Ascending aorta (tissue), 2 donors: ENCODE measurements around the gene ZNF839. TPM values are rescaled to one million over a fixed set of nuclear protein-coding genes. Genes with fewer than 3 reads are reported as not detected.

ENCODE experiments used
- DNase-seq, 2 donors: peaks; one replicate each; pipeline ENCODE4 v3.0.0-alpha.2; 2019; ENCODE audit warnings: low spot score in 2 of 2
- H3K27ac ChIP-seq, 2 donors: fragments of 200-600 bp; sonication (generic); one replicate each; pipeline ENCODE4 v1.5.1; 2016 to 2017; ENCODE audit warnings: mild to moderate bottlenecking in 1 of 2
- H3K27me3 ChIP-seq: fragments of 200-600 bp; sonication (generic); one replicate; pipeline ENCODE4 v1.5.1; 2017
- H3K36me3 ChIP-seq, 2 donors: fragments of 200-600 bp; sonication (generic); one replicate each; pipeline ENCODE4 v1.5.1; 2016
- H3K4me1 ChIP-seq, 2 donors: fragments of 200-600 bp; sonication (generic); one replicate each; pipeline ENCODE4 v1.5.1; 2016 to 2017; ENCODE audit warnings: mild to moderate bottlenecking in 1 of 2
- H3K4me3 ChIP-seq, 2 donors: fragments of 200-600 bp; sonication (generic); one replicate each; pipeline ENCODE4 v1.5.1; 2016 to 2017; ENCODE audit warnings: mild to moderate bottlenecking in 1 of 2
- H3K9me3 ChIP-seq, 2 donors: fragments of 200-600 bp; sonication (generic); one replicate each; pipeline ENCODE4 v1.5.1; 2016
- CTCF ChIP-seq, 3 experiments: fragments of 200-600 bp in 2 of 3; fragments of 450-650 bp in 1 of 3; sonication (generic) in 2 of 3; IDR thresholded peaks; one replicate each; pipeline ENCODE4 v1.5.1; 2016 to 2019; ENCODE audit warnings: antibody characterized with exemption in 3 of 3, mild to moderate bottlenecking in 1 of 3, moderate library complexity in 1 of 3
- intact Hi-C: fragments of 100-400 bp; cut with DNase I; formaldehyde crosslinking; loops from one replicate; pipeline ENCODE4 v1.15.1; 2023
- total RNA-seq: library from RNA; depleted of rRNA; stranded (reverse); fragments of >200 nt; gene quantifications from one replicate; pipeline ENCODE4 v1.1.0, GENCODE V29; 2016

Gene ZNF839
- total RNA-seq, 1 donor from 2014 or later: 11.0 TPM

GRCh38 chr14:102362545-102363181 is 43.1 kb downstream of the ZNF839 start, which contains the start of the genes CINP and TECPR2:
CINP (minus strand) TSS chr14:102362890; CDS start chr14:102362851, 39 bp downstream.
TECPR2 (plus strand) TSS chr14:102362941; CDS start chr14:102376722, 13,781 bp downstream.
- Histone ChIP-seq H3K36me3 (peaks cover 11 to 13% of the 10 kb centered on the region in 2 donors), H3K4me1 (peaks cover 0 to 16% of the 10 kb centered on the region in 2 donors), H3K4me3 (peak within 1 kb of the TSS; percentile 86 to 93), H3K27ac (peak within 1 kb of the TSS; percentile 91 to 95), H3K27me3 (no peaks in the 10 kb centered on the region), H3K9me3 (no peaks in the 10 kb centered on the region)
- peak; percentile 90 to 99 for DNase-seq
- intact Hi-C loops: loop anchor here (1.0 to 5.0 kb wide), 5 partner anchors 43 to 602 kb away; partner anchors contain the start of genes PPP2R5C, RCOR1 and ZNF839
- TF ChIP-seq CTCF (IDR thresholded peaks at IDR 0.05): no peak

DNA sequence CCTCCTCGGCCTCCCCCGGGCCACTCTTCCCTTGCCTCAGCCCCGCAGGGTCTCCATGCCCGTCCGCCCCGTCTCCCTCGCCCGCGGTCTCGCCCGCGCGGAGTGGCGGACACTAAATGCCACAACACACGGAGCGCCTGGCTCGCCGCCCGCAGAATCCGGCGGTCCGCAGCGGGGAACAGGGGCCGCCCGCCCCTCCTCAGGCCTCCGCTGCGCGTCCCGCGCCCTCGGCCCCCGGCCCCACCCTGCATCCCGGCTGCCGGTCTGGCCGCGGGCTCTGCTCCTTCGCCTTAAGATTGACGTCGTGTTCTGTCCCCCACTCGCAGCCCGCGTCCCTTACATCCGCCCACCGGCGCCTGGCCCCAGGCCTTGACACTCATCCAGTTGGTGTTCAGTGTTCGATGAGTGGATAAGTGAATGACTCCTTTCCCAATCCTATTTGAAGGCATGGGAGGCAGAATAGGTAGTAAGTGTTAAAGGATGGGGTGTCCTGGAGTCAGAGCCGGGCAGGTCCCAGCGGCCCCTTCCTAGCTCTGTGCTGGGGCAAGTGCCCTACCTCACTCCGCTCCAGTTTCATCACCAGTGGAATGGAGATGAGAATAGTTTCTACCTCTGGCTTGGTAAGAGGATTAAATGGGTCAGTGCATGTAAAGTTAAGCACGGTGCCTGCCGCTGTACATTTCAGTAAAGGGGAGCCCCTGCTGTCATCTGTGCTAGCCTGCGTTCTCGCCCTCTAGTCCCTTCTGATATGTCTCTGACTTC is 43.8 kb downstream of the ZNF839 start:
- intact Hi-C loops: loop anchor here (1.0 to 5.0 kb wide), 5 partner anchors 44 to 603 kb away; partner anchors contain the start of genes PPP2R5C, RCOR1 and ZNF839
- Histone ChIP-seq H3K9me3 (no peaks in the 10 kb centered on the region), H3K27ac (peak overlapping the region; percentile 91 to 95), H3K27me3 (no peaks in the 10 kb centered on the region), H3K36me3 (peaks cover 6% of the 10 kb centered on the region in 2 donors), H3K4me1 (peaks cover 0 to 16% of the 10 kb centered on the region in 2 donors), H3K4me3 (peak overlapping the region; percentile 86 to 93)
- peak in 1 of 2 donors; percentile 77 for DNase-seq
- TF ChIP-seq CTCF (IDR thresholded peaks at IDR 0.05): no peak

DNA sequence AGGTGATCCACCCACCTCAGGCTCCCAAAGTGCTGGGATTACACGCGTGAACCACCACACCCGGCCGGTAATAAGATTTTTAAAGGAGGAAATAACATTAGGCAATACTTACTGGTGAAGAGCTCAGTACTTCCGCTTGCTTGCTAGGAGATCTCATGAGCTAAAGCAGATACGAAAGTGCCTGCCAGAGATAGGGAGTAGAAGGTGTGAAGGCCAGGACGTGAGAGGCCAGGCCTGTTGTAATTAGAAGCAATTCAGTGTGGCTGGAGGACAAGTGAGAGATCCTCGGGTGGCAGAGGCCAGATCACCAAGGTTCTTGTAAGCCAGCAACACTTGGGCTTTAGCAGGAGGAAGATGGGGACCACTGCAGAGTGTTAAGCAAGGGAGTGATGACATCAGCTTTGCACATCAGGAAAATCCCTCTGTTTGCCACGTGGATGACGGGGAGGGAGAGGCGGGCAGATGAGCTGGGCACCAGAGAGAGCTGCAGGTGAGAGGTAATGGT is 50.8 kb downstream of the ZNF839 start:
- H3K27me3 ChIP-seq: no peaks in the 10 kb centered on the region
- no peak overlapping the region for H3K4me3 ChIP-seq
- no peak for TF ChIP-seq CTCF (IDR thresholded peaks at IDR 0.05)
- H3K9me3 ChIP-seq: no peaks in the 10 kb centered on the region
- peaks cover 0 to 4% of the 10 kb centered on the region in 2 donors for H3K36me3 ChIP-seq
- H3K27ac ChIP-seq: no peak overlapping the region
- no peak for DNase-seq
- intact Hi-C loops: no loop called here
- H3K4me1 ChIP-seq: no peaks in the 10 kb centered on the region

GRCh38 chr14:102371361-102371760 is 51.8 kb downstream of the ZNF839 start:
- Histone ChIP-seq H3K27ac (no peak overlapping the region), H3K4me1 (no peaks in the 10 kb centered on the region), H3K27me3 (no peaks in the 10 kb centered on the region), H3K9me3 (no peaks in the 10 kb centered on the region), H3K4me3 (no peak overlapping the region), H3K36me3 (peaks cover 0 to 4% of the 10 kb centered on the region in 2 donors)
- intact Hi-C loops: no loop called here
- TF ChIP-seq CTCF (IDR thresholded peaks at IDR 0.05): no peak
- DNase-seq: no peak

DNA sequence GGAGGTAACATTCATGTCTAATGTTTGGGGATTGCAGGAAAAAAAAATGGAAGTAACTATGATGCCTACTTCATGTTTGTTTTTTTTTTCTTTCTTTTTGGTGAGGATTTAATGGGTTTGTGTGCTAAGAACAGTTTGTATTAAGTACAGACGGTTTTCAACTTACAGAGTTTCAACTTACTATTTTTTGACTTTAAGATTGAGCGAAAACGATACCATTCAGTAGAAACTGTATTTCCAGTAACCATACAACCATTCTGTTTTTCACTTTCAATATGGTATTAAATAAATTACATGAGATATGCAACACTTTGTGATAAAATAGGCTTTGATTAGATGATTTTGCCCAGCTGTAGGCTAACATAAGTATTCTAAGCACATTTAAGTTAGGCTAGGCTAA is 53.6 kb downstream of the ZNF839 start:
- Histone ChIP-seq H3K27ac (no peak overlapping the region), H3K9me3 (no peaks in the 10 kb centered on the region), H3K4me1 (no peaks in the 10 kb centered on the region), H3K36me3 (peaks cover 13 to 18% of the 10 kb centered on the region in 2 donors), H3K4me3 (no peak overlapping the region), H3K27me3 (no peaks in the 10 kb centered on the region)
- no peak for TF ChIP-seq CTCF (IDR thresholded peaks at IDR 0.05)
- DNase-seq: no peak
- intact Hi-C loops: no loop called here
